Measurements from ENCODE around the gene LRRC28. TPM values are rescaled to one million over a fixed set of nuclear protein-coding genes. Genes with fewer than 3 reads are reported as not detected.

Gene LRRC28
- total RNA-seq, 1 donor: 27.6 TPM

GRCh38 chr15:99404454-99404853 is 153.2 kb downstream of the LRRC28 start:
- H3K4me3 ChIP-seq (ENCODE audit: low read depth, low read length): no peak overlapping the region
- DNase-seq (ENCODE audit: low read depth): no peak
- no peak for TF ChIP-seq CTCF (IDR thresholded peaks at IDR 0.05; ENCODE audit: insufficient read depth, low read depth, low read length)

GRCh38 chr15:99406120-99406519 is 154.8 kb downstream of the LRRC28 start:
- H3K4me3 ChIP-seq (ENCODE audit: low read depth, low read length): no peak overlapping the region
- TF ChIP-seq CTCF (IDR thresholded peaks at IDR 0.05; ENCODE audit: insufficient read depth, low read depth, low read length): no peak
- no peak for DNase-seq (ENCODE audit: low read depth)

GRCh38 chr15:99406716-99407487 is 155.6 kb downstream of the LRRC28 start:
- DNase-seq (ENCODE audit: low read depth): no peak
- TF ChIP-seq CTCF (IDR thresholded peaks at IDR 0.05; ENCODE audit: insufficient read depth, low read depth, low read length): no peak
- no peak overlapping the region for H3K4me3 ChIP-seq (ENCODE audit: low read depth, low read length)

GRCh38 chr15:99407716-99408115 is 156.4 kb downstream of the LRRC28 start:
- H3K4me3 ChIP-seq (ENCODE audit: low read depth, low read length): no peak overlapping the region
- no peak for TF ChIP-seq CTCF (IDR thresholded peaks at IDR 0.05; ENCODE audit: insufficient read depth, low read depth, low read length)
- DNase-seq (ENCODE audit: low read depth): no peak

GRCh38 chr15:99408236-99409096 is 157.2 kb downstream of the LRRC28 start:
- no peak for TF ChIP-seq CTCF (IDR thresholded peaks at IDR 0.05; ENCODE audit: insufficient read depth, low read depth, low read length)
- no peak overlapping the region for H3K4me3 ChIP-seq (ENCODE audit: low read depth, low read length)
- peak; percentile 80 for DNase-seq (ENCODE audit: low read depth)

- peak; percentile 79 for DNase-seq (ENCODE audit: low read depth)
- no peak overlapping the region for H3K4me3 ChIP-seq (ENCODE audit: low read depth, low read length)
- TF ChIP-seq CTCF (IDR thresholded peaks at IDR 0.05; ENCODE audit: insufficient read depth, low read depth, low read length): peak; percentile 82
Observed at GRCh38 chr15:99409097-99409473, 157.8 kb downstream of the LRRC28 start.
